ENCODE results near the gene GREM2.

The GREM2 gene

DNA sequence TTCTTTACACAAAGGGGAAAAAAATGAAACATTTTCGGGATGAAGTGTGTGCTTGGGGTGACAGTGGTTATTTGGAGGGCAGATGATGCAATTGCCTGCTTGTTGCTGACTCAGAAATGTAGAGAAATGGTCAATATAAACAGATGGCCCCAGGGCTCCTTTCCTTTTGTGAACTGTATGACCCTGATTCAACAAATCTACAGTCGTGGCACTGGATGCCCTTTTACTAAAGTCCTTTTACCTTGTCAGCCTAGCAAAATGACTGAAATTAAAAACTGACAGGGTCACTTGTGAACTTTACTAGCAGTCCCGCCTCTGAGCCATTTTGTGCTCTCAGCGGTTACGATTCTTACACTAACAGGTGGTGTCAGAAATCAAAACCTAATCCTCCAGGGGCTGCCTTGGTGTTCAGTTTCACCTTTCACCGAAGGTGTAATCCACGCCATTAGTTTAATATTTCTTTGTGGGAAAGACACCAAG, 49.8 kb downstream of the GREM2 start:
- no peak for DNase-seq (ENCODE audit: low read depth in 2 of 2)

DNA sequence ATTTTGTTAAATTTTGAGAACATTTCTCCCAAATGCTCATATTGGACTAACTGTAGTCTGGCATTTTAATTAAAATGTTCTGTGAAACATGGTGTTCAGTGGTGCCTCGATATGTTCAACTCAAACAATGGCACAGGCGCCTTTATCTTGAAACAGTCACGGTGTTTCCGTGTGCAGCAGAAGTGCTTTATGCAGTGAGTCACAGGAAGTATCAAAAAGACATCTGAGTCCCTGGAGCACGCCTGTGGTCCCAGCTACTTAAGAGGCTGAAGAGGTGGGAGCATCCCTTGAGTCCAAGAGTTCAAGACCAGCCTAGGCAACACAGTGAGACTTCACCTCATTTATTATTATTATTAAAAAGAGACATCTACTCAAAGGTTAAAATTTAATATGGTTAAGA, 52.2 kb downstream of the GREM2 start:
- DNase-seq (ENCODE audit: low read depth in 2 of 2) = no peak

DNA sequence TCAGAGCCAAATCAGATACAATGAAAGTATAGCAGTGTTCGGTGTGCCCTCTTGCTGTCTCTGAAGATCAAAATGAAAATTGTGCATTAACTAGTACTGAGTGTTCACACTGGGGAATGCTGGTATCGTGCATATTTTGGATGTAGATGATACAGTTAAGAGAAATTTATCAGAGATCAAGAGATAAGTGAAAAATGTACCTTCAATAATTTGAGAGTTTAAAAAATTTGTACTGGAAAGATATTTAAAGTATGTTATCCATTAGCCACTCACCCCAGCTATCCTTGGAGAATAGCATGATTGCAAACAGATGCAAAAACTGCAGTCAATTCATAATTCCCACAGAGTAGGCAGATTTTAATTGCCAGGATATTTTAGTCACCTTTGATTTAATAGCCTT, 56.4 kb downstream of the GREM2 start:
- no peak for DNase-seq (ENCODE audit: low read depth in 2 of 2)

DNA sequence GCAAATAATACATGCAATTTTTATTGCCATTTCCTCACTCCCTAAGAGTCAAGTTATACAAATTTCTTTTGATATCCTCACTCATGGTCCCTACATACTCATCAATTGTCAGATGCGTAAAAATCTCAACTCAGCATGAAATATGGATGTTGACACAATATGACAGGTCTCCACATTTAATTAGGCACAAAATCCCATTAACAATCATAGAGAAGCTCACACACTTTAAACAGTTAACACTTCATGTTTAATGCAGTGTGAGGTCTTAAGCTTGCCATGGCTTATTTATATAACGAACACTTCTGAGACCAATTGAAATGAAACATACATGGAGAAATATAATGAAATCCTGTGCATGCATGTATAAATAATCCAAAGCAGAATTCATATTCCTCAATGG, 58.6 kb downstream of the GREM2 start:
- no peak for DNase-seq (ENCODE audit: low read depth in 2 of 2)

DNA sequence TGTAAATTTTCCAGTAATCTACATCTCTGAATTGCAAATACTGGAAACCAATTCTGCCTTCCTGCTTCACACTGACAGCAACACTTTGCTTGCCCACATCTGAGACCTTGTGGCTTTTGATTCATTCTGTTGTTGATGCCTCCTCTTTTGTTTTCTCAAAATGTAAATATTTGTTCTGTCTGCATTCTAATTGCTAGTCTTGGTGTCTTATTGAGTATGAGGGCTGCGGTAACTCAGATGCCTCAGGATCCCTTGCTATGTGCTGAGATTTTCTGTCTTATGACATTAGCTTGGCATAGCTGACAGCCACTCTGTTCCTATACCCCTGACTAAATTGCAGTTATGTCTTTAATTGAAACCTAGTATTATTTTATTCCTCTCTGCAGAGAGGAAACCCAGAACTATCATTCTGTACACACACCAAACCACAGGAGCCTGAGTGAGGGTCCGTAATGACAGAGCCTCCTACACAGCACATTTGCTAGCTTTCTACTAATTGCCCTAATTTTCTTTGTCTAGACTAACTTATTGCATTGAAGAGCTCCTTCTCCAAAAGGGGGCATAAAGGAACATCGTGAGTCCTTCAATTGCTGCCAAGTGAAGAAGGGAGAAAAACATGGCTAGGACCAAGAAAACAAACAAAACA, 72.1 kb downstream of the GREM2 start:
- DNase-seq (ENCODE audit: low read depth in 2 of 2) = no peak

DNA sequence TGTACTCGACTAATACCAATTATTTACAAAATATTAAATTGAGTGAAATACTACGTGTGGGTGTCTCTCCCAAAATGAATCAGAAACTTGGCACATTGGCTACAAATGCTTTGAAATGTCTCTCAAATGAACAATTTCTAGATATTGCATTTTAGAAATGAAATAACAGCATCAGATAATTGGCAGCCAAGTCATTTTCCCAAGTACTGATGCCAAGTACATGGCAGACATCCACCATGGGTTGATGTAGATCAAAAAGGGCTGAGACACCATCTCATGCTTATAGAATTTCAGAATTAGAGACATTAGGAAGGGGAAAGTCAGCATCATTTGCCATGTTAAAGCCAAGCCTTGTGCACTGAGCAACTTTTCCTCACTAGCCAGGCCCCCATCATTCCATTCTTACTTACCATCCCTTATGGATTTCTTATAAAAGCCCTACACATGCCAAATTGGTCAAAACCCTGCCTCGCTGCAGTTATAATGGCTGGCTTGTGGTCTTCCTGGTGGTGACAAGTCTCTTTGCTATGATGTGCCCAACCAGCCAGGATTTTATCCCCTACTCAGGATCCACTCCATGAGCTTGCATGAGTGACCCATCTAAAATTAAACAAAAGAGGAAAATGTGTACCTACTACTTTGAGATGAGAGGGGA, 73.1 kb downstream of the GREM2 start:
- DNase-seq (ENCODE audit: low read depth in 2 of 2) = no peak

DNA sequence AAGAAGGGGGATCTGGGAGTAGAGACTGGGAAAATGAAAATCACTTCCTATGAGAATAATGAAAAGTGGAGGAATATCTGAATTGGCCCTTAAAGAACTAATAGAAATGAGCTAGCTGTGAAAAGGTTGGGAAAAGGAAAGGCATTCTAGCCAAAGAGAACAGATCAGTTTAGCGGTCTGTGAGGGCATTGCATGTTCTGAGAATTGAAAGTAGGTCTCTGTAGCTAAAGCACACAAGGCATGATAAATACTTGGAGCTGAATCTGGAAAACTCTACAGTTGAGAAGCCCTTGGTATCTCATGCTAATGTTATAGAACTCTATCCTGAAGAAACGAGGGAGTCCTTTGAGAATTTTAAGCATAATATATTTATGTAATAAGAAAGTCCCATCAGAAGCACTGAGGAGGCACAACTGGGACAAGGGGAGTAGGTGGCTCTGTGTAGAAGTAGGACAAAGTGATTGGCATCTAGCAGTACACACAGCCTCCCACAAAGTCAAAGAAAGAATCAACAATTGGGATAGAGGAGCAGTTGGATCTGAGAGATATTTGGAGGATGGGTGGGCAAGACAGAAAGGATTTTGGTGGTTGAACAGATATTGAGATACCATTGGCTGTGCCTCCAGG, 78.7 kb downstream of the GREM2 start:
- DNase-seq (ENCODE audit: low read depth in 2 of 2) = no peak

DNA sequence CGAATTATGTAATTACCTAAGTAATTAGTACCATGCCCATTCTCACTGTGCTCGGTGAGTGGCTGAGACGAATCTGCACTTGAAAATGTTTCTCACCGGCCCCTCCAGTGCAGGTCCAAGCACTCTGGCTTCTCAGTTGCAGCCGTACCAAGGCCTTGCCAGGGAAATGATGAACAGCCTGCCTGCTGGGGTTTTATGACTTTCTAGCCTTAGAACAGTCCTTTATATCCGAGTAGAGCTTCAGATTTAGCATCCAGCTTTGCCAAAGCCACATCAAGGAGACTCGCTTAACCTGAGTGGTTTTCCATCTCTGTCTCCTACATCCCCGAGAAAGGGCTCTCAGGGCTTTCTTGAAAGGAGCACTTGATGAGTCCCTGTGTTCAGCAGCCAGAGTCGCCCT, 83.4 kb downstream of the GREM2 start:
- DNase-seq (ENCODE audit: low read depth in 2 of 2) = no peak

DNA sequence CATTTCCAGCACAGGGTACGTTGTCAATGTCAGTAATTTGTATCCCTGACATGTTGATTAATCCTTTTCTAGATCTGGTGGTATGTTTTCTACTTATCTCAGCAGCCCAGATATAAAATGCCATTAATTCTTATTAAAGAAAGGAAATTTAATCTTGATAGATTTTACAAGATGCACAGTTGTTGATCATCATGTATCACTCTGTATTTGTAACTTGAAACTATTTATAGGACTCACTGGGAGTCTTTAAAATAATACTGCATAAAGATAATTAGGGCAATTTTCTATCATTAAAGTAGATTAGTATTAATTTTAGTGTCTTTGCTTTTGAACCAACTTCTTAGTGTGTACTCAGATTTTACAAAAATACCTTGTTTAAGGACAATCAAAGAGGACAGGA, 84.9 kb downstream of the GREM2 start:
- no peak for DNase-seq (ENCODE audit: low read depth in 2 of 2)

DNA sequence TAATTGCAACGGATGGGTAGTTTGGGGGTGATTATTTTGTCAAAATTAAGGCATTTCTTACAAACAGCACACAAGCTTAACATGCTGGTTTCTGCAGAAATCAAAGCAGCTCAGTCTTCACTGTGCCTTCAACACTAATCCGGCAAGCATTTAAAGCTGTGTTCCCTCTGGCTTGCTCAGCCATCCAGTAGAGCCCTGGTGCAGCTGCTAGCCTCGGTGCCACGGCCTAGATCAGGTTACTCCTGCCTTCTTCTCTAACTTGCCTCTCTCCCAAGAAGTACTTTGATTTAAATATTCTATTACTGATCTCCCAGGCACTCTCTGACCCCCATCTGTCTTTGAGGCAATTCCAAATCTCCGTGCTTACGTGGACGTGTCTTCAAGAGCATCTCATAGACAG, 85.6 kb downstream of the GREM2 start:
- DNase-seq (ENCODE audit: low read depth in 2 of 2) = no peak

DNA sequence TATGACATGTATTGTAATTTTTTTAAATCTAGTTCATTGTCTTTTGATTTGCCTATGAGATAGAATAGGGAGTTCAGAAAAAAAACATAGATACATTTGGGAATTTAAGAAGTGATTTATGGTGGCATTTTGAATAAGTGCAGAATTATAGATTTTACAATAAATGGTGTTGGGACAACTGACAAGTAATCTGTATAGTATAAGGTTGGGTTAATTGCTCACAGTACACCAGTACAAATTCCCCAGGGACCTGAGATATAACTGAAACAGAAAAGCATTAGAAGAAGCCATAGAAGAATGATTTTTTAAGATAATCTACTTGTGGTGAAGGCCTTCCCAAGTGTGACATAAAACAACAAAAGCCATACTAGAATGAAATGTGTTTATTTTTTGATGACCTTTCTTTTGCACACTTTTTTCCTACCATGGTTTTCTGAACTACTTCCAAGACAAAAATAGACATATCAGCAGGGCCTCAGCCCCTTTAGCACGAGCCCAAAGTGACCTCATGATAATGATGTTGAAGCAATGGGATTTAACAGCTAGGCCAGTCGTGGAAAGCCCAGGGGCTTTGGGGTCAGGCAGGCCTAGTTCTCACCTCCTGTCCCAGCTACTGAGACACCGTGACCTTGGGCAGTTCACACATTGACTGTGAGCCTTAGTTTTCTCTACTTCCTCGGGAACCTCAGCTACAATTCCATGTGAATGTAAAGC, 87.4 kb downstream of the GREM2 start:
- no peak for DNase-seq (ENCODE audit: low read depth in 2 of 2)

DNA sequence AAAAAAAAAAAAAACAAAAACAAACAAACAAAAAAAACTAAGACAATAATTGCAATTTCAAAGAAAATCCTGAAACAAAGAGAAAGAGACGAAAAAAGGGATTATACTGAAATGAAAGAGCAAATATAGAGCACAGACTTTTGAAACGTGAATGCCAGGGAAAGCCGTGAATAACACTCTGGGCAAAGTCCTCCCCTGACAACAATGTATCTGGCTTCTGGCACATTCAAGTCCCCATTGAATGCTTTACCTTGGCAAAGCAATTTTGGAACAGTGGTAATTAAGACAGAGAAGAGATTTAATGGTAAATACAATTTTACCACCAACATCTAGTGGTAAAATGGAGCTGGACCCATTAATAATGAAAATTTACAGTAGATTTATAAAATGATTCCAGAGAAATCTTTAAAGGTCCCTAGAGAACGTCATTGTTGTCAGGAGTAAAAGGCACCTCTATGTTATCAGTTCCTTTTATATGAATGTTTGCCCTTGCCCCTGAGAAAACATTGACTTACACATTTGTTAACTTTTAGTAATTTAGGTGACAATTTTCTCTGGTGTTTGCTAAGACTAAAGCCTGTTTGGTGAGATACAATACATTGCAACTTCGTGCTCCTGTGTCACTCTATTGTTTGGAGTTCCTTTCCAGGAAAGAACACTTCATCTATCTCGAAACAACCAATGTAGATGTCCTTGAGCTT, 89.7 kb downstream of the GREM2 start:
- DNase-seq (ENCODE audit: low read depth in 2 of 2) = no peak

DNA sequence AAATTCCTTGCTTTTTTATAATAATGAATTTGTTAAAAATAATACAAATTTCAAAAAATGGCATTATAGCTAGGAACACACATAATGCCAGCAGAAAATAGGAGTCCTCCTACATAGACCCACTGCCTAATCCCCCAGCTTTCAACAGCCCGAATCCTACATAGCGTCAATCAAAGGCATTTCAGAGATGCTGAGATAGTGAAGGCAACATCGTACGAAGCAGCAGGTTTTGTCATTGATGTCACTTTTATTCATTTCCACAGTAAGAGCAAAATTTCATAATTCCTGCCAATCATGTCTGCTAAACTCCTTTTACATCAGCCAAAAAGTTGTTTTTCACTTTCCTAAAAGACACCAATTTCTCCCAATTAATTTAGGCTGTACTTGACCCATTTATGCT, 94.1 kb downstream of the GREM2 start:
- DNase-seq (ENCODE audit: low read depth in 2 of 2) = no peak

DNA sequence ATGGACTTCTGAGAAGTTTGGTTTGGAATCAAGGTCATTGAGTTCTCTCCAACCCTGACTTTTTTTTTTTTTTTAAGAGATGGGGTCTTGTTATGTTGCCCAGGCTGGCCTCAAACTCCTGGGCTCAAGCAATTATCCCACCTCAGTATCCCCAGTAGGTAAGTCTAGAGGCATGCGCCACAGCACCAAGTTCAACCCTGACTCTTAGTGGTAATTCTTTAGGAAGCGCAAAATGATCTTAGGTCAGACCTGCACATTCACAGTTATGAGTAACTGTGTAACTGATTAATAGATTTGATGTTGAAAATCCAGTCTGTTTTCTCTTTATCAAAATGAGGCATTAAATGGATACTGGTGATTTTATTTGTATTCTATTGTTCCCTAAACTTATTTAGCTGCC, 95.9 kb downstream of the GREM2 start:
- no peak for DNase-seq (ENCODE audit: low read depth in 2 of 2)

DNA sequence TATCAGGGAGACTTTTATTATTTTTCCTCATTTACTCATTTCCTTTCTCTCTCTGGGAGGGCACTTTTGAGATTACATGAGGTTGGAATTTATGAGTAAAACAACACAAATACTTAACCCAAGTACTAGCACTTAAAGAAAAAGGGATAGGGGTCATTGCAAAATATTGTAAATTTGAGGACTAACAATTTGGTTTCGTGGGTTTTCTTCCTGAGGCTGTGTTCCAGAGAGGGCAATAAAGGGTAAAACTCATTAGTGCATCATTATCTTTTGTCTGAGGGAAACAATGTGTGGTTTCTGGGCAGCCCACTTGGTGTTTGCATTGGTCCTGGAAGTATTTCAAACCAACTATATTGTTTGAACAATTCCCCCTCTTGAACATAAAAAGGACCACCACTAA, 96.5 kb downstream of the GREM2 start:
- no peak for DNase-seq (ENCODE audit: low read depth in 2 of 2)

DNA sequence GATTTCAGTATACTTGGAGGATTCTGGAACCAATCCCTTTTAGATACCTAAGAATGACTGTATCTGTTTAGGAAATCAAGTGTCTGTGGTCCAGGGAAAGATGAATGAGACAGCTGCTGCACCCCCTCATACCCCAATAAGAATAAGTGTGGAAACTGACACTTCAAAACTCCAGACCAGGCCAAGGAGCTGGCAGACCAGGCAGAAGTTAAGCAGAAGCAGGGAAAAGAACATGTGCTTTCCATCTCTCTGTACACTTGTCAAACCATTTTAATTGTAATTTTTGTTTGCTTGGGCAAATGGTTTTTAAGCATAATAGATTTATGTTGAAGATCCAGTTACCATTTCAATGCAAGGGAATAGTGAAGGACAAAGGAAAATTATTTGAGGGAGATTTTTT, 100.2 kb downstream of the GREM2 start:
- DNase-seq (ENCODE audit: low read depth in 2 of 2) = no peak

DNA sequence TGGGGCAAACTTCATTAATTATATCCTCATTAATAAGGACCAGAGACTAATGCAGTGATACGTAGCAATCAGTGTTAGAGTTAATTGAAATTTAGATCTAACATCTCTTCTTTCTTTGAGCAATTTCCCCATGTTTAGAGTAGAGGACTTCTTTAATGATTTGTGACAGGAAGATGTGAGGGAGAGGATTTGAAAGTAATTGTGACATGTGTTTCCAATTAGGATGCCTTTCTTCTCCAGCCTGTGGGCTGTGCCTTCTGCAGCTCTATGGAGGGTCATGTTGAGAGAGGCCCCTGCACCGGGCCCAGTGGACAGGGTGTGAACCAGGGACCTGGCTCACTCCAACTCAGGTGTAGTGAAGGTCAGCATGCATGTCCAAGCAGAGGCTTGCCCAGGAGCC, 103.0 kb downstream of the GREM2 start:
- DNase-seq (ENCODE audit: low read depth in 2 of 2) = no peak

DNA sequence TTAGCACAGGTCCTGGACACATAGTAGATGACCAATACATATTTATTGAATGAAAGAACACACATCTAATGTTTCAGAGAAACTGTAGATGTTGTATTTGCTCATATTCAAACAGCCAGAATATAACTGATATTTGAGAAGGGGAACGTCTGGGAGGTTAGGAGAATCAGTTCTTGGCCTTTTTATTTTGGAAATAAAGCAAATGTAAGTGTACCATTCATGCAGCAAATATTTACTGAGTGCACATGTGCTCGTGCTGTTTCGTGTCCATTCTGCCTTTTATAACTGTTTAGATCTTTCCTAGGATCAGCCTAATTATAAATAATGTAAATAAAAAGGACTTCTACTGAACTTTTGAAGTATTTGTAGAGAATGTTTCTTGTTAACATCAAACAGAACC, 103.8 kb downstream of the GREM2 start:
- no peak for DNase-seq (ENCODE audit: low read depth in 2 of 2)

DNA sequence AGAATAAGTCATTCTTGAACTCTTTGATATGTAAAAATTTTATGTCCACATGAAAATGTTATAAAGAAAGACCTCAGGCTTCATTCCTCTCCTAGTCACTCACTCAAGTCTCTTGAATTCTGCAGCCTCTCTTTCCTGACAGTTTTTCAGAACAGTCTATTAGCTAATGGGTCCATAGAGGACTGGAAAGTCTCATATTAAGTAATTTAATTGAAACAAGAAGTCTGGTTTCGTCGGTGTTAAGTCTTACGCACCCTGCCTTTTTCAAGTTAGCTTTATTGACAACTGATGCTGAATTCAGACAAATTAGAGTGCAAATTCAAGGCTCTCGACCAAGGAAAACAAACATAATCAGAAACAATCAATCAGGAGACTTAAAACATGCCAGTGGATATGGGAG, 105.8 kb downstream of the GREM2 start:
- DNase-seq (ENCODE audit: low read depth in 2 of 2) = no peak

DNA sequence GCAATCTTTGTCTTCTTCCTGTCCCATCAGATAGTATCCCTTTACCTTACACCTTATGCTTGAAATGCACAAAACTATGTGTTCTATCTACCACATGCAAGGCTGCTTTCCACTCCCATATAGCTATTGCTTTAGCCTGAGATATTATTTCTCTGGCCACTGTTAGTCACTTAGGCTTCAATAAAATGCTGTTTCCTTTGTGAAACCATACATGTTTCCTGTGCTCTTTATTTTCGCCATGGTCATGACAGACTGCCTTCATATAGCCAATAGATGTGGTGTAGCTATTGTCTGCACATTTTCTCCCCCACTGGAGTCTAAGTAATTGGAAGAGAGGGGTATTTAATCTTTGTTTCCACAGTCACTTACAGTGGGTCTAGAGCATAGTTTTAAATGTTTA, 108.4 kb downstream of the GREM2 start:
- DNase-seq (ENCODE audit: low read depth in 2 of 2) = no peak

DNA sequence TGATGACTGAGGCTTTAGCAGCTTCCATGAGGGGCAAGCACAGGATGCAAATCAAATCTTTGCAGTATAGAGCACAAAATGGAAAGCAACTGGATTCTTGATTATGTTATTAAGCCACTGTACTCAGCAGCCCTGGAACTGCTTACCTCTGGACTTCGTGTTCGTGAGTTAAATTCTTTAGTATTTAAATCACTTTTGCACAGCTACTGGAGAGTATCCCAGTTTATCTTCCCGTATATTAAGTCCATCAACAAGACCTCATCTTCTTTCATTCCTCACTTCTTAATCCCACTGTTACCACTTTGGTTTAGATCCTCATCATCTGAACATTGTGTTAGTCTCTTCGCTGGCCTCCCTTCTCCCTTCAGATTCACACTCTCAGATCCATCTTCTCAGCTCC, 108.9 kb downstream of the GREM2 start:
- no peak for DNase-seq (ENCODE audit: low read depth in 2 of 2)

DNA sequence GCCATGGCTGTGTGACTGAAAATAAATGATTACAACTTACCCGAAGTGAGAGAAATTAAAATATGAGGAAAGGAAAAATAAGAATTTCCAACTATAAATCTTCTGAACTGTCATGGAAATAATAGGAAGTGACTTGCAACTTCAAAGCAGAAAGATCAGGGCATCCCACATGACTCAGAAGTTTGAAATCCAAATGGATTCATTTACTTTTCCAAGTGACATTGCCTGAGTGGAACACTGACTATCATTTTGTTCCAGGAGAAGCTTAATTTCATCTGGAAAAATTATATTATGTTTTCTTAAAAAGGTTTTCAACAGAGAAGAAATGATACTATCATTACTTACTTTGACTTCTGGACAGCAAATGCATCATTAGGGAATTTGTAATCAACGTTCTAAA, 110.8 kb downstream of the GREM2 start:
- DNase-seq (ENCODE audit: low read depth in 2 of 2) = no peak
